Fibroblast of gingiva (primary cell): ENCODE data around the gene TRIM40.
A peak's percentile ranks its signal among the peaks of the same experiment; 100 is the strongest.
"Not testable (repeated sequence)": the region's sequence is repeated elsewhere in the genome, so short reads cannot be mapped to it uniquely, and the experiment has no call there.

Source experiments
- DNase-seq: peaks from one replicate; pipeline ENCODE4 v3.0.0-alpha.2; 2011; ENCODE audit warnings: low read depth

The TRIM40 gene

DNA sequence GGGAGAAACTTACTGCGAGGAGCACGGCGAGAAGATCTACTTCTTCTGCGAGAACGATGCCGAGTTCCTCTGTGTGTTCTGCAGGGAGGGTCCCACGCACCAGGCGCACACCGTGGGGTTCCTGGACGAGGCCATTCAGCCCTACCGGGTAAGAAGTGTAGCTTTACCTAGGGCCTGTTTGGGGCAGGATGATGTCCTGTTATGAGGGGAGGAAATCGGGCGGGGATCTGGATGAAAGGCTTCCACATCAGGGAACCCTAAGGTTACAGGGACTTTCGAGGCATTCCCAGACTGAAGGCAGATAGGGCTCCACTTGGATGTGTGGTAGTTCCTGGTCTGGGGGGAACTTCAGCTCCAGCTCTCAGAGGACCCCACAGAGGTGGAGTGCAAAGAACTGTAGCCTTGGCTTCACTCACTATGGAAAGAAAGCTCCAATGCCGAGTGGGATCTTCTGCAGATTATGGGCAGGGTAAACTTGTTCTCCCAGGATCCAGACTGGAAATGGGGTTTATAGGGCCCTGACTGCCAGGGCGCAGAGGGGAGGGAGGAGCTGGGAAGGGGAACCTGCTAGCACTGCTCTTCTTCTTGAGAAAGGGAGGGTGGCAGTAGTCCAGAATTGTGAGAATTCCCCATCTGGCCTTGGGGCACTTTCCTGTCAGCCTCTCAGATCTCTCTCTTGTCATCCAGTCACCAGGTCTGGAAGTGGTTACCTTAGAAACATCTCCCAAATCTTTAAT is 28.1 kb downstream of the TRIM40 start:
- no peak for DNase-seq

DNA sequence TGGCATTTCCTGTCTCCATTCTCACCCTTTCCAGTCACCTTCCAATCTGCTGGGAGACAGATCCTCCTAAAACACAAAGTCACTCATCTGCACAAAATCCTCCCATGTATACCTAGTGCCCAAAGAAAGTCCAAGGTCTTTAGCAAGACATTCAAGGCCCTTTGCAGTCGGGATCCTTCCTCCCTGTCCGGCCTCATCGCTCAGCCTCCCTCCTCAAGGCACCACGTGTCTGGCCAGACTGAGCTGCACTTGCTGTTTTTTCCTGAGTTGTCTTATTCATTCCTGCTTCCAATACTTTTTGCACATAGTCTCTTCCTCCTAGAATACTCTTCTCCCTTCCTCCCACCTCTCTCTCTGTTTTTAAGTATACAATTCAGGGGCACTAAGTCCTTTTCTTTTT is 28.8 kb downstream of the TRIM40 start:
- no peak for DNase-seq

DNA sequence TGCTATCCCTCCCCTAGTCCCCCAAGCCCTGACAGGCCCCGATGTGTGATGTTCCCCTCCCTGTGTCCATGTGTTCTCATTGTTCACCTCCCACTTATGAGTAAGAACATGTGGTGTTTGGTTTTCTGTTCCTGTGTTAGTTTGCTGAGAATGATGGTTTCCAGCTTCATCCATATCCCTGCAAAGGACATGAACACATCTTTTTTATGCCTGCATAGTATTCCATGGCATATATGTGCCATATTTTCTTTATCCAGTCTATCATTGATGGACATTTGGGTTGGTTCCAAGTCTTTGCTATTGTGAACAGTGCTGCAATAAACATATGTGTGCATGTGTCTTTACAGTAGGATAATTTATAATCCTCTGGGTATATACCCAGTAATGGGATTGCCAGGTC is 29.3 kb downstream of the TRIM40 start:
- not testable (repeated sequence) for DNase-seq

DNA sequence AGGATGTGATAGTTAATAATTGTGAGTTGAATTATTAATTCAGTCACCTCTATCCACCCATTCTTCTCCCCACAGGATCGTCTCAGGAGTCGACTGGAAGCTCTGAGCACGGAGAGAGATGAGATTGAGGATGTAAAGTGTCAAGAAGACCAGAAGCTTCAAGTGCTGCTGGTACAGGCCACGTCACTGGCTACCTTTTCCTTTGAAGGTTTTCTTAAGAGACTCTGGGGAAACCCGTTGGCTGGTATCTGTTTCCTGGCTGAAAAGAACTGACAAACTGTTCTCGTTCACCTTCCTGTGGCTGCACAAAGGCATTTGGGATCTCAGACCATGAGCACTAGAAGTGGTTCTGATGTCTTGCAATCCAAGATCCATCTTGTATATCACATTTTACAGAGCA is 31.2 kb downstream of the TRIM40 start:
- DNase-seq, result no peak

DNA sequence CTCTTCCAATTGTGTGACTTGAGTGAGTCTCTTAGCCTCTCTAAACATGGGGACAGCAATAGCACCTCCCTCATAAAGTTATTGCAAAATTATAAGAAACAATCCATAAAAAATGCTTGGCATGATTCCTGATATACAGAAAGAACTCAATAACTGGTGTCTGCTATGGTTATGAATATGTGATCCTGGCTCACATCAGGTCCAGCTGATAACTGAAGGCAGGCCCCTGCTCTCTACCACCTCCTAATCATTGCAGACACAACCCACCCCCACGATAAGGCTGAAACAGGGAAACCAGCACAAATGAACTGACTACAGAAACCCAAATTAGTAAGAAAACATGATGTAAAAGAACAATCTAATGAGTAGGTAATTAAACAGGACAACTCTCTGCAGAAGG is 32.8 kb downstream of the TRIM40 start:
- no peak for DNase-seq

DNA sequence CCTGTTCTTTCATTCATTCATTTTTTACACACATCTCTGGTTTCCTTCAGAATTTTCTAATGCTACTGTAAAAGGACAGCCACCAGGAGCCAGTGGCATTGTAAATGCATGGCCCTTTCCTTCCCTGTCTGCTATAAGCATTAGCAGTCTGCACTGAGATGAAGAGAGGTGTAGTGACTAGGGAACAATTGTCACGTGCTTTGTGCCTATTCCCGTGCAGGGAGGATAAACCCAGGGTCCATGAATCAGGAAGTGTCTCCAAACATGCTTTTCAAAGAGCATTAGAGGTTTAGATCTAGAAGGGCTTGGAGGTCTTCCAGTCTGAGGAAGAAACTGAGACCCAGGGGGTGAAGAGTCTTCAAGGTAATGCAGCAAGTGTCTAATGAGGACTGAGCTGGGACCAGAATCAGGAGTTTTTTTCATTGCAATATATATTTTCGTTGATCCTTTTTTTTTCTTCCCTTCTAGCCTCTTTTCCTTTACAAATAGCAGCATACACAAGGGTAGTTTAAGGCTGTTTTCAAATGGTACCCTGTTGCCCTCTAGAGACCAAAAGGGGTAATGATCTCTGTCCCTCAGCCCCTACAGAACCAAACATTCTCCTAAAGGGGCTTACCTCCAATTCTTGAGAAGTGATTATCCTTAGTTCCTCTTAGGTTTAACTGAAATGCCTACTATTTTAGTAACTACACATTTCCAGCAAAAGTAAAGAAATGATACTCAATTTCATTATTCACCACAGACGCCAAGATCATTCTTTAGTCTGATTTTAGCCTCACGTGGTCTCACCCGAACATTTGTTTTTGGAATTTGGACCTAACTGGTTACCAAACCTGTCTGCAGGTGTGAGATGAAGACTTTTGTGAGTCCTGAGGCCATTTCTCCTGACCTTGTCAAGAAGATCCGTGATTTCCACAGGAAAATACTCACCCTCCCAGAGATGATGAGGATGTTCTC is 34.0 kb downstream of the TRIM40 start:
- peak; percentile 34 for DNase-seq

DNA sequence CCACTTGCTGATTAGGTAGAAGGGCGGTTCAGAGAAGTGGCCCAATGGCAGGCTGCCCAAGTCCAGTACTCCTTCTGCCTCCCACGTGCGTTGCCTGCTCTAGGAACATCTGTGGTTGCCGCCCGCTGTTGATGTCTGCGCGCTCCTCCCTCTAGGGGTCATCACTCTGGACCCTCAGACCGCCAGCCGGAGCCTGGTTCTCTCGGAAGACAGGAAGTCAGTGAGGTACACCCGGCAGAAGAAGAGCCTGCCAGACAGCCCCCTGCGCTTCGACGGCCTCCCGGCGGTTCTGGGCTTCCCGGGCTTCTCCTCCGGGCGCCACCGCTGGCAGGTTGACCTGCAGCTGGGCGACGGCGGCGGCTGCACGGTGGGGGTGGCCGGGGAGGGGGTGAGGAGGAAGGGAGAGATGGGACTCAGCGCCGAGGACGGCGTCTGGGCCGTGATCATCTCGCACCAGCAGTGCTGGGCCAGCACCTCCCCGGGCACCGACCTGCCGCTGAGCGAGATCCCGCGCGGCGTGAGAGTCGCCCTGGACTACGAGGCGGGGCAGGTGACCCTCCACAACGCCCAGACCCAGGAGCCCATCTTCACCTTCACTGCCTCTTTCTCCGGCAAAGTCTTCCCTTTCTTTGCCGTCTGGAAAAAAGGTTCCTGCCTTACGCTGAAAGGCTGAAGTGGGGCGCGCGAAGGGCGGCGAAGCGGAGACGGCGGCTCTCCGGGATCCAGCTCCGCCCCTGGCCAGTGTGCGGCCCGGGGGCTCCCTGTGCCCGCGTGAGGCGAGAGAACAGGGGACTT is 35.9 kb downstream of the TRIM40 start:
- DNase-seq, result no peak

DNA sequence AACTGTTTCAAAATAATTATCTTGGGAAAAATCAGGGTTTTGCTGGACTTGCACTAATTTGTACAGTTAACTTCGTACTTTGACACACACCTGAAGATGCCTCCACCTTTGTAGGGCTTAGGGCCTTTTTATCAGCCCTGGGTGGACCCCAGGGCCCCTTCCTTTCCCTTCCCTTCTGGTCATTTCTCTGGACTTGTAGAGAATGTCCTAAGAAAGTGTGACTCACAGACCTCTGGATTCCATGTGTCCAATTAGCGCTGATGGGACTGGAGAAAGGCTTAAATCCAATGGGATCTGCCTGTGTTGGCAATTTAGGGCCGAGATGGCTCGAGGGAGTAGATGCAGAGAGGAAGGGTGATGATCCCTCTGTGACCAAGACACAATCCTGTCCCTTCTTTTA is 36.7 kb downstream of the TRIM40 start:
- DNase-seq, result no peak

DNA sequence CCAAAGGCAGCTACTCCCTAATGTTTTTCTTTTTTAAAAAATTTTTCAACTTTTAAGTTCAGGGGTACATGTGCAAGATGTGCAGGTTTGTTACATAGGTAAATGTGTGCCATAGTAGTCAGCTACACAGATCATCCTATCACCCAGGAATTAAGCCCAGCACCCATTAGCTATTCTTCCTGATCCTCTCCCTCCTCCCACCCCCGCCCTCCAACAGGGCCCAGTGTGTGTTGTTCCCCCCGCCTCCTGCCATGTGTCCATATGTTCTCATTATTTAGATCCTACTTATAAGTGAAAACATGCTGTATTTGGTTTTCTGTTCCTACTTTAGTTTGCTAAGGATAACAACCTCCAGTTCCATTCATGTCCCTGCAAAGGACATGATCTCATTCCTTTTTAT is 39.8 kb downstream of the TRIM40 start:
- no peak for DNase-seq

DNA sequence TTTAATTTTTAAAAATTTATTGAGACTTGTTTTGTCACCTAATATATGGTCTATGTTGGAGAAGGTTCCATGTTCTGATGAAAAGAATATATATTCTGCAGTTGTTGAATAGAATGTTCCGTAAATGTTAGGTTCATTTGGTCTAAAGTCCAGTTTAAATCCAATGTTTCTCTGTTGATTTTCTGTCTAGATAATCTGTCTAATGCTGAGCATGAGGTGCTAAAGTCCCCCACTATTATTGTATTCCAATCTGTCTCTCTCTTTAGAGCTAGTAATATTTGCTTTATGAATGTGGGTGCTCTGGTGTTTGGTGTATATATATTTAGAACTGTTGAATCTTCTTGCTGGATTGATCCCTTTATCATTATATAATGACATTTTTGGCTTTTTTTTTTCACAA is 42.9 kb downstream of the TRIM40 start:
- DNase-seq, result no peak

DNA sequence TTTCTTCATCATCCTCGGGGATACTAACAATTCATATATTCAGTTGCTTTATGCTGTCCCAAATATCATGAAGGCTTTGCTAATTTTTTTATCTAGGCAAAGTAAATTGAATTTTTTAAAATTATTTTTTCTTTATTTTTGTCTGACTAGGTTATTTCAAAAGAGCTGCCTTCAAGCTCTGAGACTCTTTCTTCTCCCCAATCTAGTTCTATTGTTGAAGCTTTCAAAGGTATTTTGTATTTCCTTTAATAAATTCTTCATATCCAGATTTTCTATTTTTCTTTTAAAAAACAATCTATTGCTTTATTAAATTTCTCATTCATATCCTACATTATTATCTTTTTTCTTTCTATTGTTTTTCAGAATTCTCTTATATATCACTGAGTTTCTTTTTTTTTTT is 44.2 kb downstream of the TRIM40 start:
- DNase-seq, result no peak

DNA sequence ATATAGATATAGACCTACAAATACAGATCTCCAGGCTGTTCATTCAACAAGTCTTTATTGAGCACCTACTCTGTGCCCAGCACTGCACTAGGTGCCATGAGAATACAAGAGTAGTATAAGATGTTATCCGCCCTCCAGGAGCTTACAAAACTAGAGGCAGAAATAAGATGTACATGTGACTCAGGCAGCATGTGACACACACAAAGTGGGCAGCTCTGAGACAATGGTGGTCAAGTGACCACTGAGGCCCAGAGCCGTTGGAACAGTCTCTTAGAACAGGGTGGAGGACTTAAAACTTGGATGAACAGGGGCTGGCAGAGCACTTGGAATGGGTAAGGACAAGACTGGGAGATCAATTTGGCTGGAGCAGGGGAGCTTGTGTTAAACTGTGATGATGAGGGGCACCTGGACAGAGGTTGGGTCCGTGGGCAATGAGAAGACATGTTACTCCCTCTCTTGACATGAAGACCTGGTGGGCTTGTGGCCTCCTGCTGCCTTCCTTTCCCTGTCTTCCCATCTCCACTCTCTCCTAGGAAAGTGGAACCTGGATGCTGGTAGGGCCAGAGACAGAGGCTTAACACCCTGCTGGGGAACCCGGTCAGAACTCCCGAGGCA is 48.6 kb downstream of the TRIM40 start:
- no peak for DNase-seq

DNA sequence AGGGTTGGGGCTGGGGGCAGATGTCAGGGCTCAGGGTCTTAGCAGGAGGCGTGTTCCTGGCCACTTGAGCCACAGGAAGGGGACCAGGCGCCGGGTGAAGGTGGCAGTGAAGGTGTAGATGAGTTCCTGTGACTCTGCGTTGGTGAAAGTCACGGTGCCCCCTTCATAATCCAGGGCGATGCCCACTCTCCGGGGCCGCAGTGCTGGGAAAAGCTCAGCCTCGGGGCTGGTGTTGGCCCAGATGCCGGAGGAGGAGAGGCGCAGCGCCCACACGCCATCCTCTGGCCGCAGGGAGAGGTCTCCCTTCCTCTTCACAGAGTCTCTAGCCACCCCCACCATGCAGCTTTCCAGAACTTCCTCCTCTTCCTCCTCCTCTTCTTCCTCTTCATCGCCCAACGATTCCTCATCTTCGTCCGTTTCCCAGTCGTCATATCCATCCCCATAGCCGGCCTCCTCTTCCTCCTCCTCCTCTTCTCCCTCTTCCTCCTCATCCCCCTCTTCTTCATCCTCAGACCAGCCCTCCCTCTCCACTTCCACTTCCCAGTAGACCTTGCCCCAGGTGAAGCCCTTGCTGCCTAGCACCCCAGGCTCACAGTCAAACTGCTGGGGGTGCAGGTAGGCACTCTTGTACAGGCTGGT is 50.0 kb downstream of the TRIM40 start:
- DNase-seq, result no peak

DNA sequence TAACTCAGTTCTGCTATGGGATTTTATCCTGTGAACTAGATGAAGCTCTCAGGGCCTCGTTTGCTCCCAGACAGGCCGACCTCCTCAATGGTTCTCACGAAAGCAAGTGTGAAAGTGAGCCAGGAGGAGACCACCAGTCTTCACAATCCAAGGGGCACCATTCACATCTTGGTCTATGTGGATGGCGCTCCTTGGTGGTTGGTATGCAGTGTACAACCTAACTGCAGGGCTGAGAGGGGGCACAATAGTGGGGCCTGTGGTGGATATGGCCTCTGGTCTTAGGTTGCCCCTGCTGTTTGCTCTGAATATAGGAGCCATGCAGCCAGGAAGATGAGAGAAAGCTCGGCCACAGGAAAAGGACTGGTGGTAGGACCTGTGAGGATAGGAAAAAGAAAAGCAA is 52.6 kb downstream of the TRIM40 start:
- no peak for DNase-seq

DNA sequence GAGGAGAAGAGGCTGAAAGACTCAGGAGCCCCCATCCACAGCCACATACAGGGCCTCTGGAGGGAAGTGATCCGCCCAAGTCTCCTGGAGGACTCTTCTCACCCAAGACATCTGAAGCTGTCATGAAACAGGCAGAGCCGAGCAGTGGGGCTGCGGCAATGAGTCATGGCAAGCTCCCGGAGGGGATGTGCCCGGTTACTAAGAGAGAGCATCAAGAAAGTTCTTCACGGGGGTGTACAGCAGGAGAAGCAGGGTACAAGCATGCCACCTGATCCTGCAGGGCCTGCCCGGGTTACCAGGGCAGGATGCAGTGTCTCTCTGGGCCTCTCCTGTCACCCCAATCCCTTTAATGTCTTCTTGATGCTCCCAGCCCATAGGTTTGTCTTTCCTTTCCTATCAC is 56.1 kb downstream of the TRIM40 start:
- DNase-seq, result no peak

DNA sequence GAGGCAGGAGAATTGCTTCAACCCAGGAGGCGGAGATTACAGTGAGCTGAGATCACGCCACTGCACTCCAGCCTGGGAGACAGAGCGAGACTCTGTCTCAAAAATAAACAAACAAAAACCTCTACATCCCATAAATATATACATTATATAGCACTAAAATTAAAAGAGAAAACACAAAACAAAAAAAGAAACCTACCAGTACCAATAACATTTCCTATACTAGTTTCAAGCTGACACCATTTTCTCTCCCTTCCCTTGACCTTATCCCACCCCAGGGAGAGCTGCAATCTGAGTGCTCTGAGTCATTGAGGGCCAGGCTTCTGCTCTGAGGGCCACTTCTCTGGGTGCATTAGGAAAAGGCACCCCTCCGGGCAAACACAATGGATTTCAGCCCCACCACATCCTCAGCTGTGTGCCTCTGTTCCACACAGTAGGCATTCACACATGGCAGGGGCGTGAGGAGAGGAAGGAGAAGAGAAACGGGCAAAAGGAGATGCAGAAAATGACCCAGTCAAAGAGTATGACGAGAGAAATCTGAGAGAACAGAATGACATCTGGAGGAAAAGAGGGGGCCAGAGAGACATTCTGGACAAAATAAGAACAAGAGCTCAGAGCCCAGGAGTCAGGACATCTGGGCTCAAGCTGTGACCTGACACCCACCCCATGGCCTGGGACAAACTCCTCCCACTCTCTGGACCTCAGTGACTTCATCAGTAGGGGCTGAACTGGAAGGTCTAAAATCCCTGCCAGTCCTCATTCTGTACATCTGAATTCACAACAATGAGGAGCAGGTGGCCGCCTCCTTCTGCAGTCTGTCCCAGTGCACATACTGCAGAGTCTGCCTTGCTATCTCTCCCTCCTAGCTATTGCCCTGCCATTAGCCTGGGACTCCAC is 59.1 kb downstream of the TRIM40 start:
- no peak for DNase-seq

DNA sequence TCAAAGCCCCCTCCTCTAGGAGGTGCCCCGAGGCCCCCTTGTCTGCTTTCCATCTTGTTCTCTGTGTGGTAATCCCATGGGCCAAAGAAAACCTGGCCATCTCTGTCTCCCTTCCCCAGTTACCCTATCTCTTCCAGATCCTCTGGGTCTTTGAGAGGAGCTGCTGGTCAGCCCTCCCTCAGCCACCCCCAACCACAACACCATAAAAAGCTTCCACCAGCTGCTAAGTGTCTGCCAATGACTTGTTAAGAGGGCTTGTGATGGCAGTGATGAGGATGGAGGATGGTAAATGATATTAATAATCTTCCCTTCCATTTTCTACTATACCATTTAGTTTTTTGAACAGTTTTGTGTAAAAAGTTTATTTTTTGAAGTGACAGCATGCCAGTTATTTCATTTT is 60.0 kb downstream of the TRIM40 start:
- DNase-seq, result no peak

DNA sequence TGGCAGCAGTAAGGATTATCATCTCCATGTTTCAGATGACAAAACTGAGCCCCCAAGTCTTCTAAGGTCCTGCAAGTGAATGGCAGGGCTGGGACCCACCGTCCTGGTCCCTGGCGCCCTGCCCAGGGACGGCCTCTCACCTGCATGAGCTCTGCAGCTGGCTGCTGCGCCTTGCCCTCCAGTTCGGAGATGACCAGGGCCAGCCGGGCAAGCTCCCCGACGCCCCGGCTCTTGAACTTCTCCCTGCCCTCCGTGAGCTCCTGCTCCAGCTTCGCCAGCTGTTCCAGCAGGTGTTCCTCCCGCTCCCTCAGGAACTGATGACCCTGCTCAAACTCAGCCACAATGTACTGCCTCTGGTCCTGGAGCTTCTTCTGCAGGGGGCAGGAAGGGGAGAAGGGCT is 60.4 kb downstream of the TRIM40 start:
- DNase-seq, result no peak
